NCI-H446 (cell line): Measurements from ENCODE around the gene PFKP.
"Not testable (repeated sequence)": the region's sequence is repeated elsewhere in the genome, so short reads cannot be mapped to it uniquely, and the experiment has no call there.

Experiments used
- DNase-seq, 2 experiments: peaks; one replicate each; lab custom pipeline; 2025; lab: John Stamatoyannopoulos, UW

PFKP gene

DNA sequence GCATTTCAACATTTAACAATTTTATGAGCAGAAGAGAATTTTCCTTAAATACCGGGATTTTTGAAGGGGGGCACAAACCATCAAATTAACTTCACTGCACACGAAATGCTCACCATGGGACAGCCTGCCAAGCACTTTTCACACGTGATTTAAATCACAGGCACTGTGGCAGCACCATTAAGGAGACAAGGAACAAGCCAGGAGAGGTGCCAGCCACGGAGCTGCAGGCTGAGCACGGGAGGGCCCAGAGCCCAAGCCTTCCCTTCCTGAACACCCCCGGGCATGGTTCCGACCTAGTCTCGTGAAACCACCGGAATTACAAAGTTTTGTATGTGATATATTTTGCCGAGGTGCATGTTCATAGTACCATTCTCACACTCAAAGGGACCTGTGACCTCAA lies 91.8 kb downstream of the PFKP start:
- DNase-seq = no peak

DNA sequence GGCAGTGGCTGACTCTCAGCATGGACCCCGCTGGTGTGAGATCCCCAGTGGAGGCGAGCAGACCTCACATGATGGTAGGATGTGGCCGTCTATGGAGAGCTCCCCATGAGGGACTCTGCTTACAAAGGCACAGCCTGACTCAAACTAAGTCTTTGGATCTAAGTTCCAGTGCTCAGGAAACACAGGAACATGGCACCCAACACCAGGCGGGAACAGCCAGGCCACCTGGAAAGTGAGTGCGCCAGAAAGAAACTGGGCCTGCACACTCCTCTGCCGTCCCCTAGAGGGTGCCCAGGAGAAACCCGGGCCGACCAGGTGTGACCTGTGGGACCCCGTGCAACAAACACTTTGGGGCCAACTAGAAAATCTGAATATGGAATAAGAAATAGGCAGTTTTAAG lies 95.2 kb downstream of the PFKP start:
- DNase-seq = no peak

DNA sequence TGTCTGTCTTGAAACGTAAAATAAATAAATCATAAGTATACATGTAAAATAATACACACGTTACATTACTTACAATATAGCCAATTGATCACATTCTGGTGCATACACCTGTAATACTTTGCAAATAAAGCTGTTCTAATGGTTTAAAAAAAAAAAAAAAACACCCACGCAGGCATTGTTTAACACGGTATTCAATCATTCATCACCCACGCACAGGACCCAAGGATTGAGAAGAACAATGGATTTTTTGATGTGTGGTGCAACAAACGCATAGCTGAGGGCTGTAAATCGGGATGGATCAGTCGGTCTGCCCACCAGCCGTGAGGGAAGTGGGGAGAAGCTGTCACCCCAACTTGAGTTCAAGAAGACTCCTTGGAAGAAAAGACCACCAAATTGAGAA lies 96.5 kb downstream of the PFKP start:
- DNase-seq = no peak

DNA sequence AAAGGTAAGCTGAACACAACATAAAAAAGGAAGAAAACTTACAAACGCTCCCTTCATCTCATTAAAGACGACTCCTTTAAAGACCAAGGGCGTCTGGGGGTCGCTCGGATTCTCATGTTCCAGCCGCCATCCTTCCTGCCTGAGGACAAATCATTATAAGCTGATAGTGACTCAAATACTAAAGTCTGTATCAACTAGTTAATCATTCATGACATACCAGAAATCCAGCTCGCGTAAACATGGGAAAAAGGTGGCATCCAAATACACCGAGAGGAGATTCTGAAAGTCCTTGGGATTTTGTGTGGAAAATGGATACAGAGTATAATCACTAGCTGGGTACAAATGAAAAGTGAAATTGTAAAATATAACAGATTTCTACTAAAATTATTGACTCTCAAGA lies 97.8 kb downstream of the PFKP start:
- DNase-seq = no peak

DNA sequence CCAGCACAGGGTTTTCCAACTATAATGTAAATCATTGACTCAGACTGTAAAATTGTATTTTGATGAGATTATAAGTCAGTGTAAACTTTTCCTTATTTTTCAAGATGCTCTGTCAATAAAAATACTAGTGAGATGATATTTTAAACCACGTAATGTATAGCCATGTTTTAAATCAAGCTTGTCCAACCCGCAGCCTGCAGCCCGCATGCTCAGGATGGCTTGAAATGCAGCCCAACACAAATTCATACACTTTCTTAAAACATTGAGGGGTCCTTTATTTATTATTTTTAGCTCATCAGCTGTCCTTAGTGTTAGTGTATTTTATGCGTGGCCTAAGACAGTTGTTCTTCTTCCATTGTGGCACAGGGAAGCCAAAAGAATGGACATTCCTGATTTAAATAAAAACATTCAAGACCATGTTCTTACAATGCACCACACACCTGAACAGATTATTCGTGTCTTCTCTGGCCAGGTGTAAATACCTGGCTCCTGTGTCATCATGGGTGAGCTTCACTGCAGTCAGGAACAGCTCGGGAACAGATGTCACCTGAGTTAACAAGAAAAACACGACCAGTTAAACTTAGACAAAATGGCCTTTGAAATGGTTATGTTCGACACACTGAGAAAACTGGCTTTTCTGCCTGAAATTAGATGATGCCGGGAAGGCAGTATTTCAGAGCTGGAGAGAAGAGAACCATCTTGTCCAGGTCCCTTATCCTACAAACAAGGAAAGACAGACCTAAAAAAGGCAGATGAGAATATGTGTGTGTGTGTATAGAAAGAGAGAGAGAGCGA lies 99.3 kb downstream of the PFKP start:
- no peak for DNase-seq

DNA sequence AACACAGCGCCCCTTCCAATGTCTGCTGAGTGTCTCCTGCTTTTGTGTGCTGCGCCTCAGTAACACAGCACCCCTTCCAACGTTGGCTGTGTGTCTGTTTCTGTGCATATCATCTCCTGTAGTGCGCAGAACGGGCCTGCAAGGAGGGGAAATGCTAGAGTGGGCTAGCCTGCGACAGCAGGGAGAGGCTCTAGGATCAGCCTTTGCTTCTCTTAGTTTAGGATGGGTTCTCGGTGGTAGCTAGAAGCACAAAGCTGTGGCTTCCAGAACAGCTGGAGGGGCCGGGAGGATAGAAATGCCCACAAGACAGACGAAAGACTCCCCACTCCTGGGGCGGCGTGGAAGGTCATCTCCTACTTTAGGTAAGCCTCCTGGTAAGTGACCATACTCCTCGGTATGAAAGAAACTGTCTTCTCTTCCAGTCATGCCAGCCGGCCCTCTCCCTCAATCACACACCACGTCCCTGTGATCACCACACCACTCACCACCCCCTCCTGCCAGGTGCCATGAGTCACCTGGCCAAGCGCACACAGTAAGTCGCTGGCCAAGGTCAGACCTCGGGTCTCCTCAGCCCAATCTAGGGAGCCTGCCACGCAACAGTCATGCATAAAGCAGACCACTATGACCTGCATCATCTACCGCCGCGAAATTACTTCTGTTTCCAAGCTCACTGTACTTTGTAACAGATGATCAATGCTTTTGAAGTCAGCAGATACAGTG lies 100.4 kb downstream of the PFKP start:
- no peak for DNase-seq

DNA sequence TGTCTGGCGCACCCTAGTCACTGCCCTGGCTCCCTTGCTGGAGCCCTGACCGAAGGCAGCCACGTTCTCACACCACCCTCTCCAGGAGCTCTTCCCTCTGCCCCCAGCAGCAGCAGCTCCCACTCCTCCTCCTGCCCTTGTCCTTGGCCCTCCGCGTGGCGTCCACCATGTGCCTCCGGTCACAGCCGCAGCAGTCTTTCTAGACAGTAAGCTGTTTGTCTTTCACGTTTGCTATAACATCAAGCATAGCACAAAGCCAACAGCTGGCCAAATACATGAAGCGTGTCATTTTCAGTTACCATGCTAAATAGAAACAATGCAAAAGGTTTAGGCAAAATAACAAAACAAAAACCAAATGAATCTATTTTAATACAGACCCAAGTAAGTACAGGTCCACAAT lies 101.9 kb downstream of the PFKP start:
- DNase-seq = no peak

DNA sequence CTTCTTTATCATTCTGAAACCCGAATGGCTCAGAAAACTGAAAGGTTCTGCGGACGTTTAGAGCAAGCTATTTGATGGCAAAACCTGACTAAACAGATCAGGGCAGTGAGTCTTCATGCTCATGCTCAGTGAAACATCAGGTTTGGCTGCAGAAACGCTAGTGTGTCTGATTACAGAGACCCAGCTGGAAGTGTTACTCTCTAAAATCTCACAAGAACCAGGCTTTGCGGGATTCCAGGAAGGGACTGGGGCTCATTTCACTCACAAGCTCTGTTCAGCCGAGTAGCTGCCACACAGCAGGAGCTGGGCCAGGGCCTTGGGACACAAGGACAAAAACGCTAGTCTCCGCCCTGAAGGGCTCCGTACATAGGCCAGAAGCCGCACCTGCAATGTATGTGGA lies 102.3 kb downstream of the PFKP start:
- DNase-seq = no peak

DNA sequence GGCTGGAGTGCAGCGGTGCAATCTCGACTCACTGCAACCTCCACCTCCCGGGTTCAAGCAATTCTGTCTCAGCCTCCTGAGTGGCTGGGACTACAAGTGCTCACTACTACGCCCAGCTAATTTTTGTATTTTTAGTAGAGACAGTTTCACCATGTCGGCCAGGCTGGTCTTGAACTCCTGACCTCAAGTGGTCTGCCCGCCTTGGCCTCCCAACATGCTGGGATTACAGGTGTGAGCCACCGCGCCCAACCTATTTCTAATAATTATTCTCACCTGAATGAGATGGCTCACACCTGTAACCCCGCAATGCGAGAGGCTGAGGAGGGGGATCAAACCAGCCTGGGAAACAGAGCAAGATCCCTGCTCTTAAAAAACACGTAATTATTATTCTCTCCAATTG lies 104.1 kb downstream of the PFKP start:
- not testable (repeated sequence) for DNase-seq

DNA sequence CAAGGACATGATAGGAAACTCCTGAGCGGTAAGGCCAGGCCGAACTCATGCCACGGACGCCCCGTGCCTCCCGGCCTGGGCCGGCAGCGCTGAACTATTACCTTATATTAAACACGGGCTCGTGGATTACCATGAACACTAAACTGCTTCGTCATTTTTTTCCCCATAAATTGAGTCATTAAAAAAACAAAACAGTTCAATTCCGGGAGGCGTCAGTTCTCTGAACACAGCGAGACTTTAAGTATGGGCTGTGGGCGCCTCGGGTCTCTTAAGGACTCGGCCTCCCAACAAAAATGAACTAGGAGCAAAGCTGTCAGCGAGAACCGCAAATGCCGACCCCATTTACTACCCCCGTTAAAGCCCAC lies 104.7 kb downstream of the PFKP start:
- DNase-seq = no peak

DNA sequence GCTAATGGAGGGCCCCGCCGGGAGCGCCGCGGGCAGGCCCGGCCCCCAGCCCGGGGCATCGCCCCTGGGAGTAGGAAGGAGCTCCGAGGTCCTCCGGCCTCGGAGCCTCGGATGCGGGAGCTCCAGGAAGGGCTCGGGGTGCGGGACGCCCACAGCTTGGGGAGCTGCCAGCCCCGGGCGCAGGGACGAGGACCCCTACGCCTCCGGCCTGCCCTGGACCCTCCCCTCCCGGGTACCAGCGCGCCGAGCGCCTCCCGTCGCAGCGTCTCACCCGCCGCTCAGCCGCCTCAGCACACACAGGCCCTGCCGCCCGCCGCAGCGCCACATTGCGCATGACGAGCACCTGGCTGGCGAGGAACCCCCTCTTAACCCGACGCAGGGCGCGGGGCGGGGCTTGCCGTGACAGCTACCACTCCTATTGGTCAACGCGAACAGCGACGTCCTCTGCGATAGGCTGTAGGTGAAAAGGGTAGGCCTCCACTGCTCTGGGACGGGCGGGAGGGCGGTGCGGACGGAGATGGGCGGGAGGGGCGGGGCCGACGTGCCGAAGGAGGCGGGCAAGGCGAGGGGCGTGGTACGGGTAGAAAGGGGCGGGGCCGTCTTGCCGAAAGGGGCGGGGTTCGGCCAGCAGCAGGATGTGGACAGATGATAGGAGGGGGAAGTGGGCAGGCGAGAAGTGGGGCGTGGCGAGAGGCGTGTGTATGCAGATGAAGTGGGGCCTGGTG lies 105.3 kb downstream of the PFKP start, which contains the start of gene PITRM1:
PITRM1 (minus strand) TSS at position 337 of the 725 bp plus-strand sequence; CDS start at position 327, 10 bp downstream.
- DNase-seq = peak; percentile 94 to 97

DNA sequence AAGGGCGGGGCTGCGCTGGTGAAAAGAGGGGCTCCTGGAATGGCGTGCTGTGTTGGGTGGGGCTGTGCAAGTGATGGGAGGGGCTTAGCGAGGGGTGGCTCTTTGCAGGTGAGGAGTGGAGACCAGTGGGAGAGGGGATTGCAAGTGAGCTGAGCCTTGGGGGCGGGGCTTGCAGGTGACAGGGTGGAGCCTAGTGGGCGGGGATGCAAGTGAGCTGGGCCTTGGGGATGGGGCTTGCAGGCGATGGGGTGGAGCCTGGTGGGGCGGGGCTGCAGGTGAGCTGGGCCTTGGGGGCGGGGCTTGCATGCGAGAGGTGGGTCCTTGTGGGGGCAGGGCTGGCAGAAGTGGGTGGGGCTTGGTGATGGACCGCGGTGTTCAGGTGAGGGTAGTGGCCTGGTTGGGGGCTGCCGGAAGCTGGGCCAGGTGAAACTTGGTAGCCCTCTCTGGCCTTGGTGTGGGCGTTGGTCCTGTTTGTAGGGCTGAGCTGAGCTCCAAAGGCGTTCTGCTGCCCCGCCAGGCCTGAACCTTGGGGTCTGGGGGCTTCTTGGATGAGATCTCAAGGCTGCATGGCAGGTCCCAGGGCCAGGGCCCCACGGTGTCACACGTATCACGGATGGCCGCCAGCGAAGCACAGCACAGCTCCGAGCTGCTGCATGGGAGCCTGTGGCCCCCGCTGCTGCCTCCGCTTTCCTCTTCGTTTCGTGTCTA lies 106.0 kb downstream of the PFKP start:
- DNase-seq = no peak

DNA sequence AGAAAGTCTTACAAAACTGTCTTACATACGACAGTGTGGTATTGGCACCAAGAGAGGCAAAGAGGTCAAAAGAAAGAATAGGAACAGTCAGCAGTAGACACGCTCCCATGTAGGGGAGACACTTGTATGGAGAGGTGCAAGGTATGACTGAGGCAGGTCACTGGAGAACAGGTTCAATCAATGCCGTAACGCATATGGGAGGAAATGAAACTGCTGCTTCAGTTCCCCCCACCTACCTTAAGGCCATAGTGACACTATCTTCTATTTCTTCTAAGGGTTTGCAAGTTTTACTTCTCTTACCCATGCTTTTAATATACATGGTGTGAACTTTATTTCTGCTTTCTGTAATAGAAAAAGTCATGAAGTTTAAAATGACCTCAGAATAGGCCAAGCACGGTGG lies 110.7 kb downstream of the PFKP start:
- no peak for DNase-seq

DNA sequence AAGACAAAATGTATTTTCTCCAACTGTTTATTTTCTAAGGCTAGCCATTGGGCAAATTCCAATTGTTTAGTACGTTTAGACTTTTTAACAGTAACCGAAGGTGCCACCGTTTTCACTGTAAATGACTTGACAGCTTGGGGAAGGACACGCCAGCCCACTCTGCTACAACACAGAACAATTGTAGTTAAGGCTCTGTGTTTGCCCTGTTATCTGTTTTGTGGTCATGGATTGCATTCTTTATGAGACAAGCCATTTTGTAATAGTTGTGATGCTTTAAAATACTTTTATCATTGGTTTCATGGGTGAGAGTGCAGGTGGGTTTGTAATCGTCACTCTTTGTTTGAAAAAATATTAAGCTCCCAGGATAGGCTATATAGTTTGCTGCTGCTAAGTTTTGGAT lies 111.8 kb downstream of the PFKP start:
- DNase-seq = no peak

DNA sequence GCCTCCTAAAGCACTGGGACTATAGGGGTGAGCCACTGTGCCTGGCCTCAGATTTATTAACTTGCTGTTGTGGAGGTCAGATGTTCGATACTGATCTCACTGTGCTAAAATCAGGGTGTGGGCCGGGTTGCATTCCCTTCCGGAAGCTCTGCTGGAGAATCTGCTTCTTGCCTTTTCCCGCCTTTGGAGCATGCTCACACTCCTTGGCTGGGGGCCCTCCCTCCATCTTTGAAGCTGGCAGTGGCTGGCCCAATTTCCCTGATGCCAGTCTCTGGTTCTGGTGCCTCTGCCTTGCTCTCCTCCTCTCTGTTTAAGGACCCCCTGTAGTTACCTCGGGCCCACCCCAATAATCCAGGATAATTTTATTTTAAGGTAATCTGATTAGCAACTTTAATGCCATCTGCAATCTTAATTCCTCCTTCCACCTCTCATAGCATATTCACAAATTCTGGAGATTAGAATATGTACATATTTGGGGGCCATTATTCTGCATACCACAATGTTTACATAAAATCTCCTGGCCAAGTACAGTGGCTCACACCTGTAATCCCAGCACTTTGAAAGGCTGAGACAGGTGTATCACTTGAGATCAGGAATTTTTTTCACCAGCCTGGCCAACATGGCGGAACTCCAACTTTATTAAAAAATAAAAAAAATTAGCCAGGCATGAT lies 113.1 kb downstream of the PFKP start:
- DNase-seq = no peak

DNA sequence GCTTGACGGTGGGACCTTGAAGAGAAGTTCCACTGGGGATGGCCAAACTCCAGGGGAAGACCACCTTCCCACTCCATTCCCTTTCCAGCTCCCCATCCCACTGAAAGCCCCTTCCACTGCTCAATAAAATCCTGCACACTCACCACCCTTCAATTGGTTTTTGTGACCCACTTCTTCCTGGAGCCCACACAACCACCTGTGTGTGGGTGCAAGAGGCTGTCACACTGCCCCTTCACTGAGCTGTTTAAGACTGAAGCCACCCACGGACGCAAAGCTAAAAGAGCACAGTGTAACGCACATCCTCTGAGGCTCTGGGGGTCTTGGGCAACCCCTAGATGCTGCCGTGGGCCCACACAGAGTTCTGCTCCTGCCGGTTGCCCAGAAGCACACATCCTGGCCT lies 118.0 kb downstream of the PFKP start:
- DNase-seq = no peak

DNA sequence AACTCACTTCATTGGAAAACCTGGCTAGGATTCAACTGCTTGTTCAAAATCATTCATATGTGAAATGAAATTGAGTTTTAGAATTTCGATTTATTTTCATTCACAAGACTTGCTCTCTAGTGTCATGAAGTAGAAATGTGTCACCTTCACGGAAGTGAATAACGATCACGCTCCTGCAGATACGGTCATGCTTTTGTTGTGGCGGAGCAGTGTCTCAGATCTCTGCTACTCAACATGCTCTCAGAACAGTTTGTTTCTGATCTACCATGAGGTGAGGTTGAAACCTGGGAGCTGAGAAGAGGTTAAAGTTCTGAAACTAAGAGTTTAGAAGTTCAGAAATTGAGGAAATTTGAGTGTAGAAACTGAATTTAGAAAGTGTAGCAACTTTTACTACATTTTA lies 119.0 kb downstream of the PFKP start:
- DNase-seq = no peak
